K562 (cell line): Measurements from ENCODE around the gene JUND. TPM values are rescaled to one million over a fixed set of nuclear protein-coding genes. Genes with fewer than 3 reads are reported as not detected.

Experiments used
- ATAC-seq: fragments of 200-7000 bp; cut with Tn5 transposase; 3 replicates; pipeline ENCODE4 v1.9.1; 2020; ENCODE audit warnings: moderate library complexity
- BruUV-seq: library from RNA; stranded (reverse); fragments of 400-500 nt; replicated peaks from 2 replicates; lab custom pipeline; 2021; lab: Mats Ljungman, UMichigan
- CTCF ChIA-PET: fragments of 300-600 bp; formaldehyde crosslinking; extraction: SDS; loops from one replicate; lab custom pipeline; 2021; ENCODE audit warnings: low intra/inter-chr PET ratio; lab: Yijun Ruan, JAX
- POLR2A ChIA-PET: fragments of 300-600, 350-650 bp; sonication (Branson Sonifier 250); formaldehyde crosslinking; extraction: SDS; loops from one replicate; lab custom pipeline; 2021; ENCODE audit warnings: antibody characterized with exemption, inconsistent platforms; lab: Yijun Ruan, JAX
- DNase-seq, 4 experiments: peaks; one replicate each; pipeline versions ENCODE4 v3.0.0 to v3.0.0-alpha.2; 2011 to 2018; ENCODE audit warnings: low spot score in 3 of 4, mixed read lengths in 3 of 4; ENCODE audit errors: extremely low read depth in 1 of 4
- FAIRE-seq: peaks from 2 replicates; lab custom pipeline; 2011; peaks lifted over from hg19 to GRCh38; lab: Jason Lieb, UNC
- H2AFZ ChIP-seq: 2 replicates; pipeline ENCODE4 v1.6.0; 2011; ENCODE audit warnings: low read depth, low read length, control low read depth, inconsistent platforms
- H3K27ac ChIP-seq: fragments of 200-600 bp; 3 replicates; pipeline ENCODE4 v1.8.0; 2011; ENCODE audit warnings: low read depth, mild to moderate bottlenecking, control low read depth, inconsistent platforms, low read length, moderate library complexity, mixed read lengths; ENCODE audit errors: extremely low read depth
- H3K27me3 ChIP-seq, 2 experiments: fragments of 300-600 bp in 1 of 2; 2 replicates in 1 of 2; 3 replicates in 1 of 2; pipeline versions ENCODE4 v1.6.0 to v1.8.0; 2011; ENCODE audit warnings: inconsistent platforms in 2 of 2, low read length in 2 of 2, mild to moderate bottlenecking in 1 of 2, mixed read lengths in 1 of 2, moderate library complexity in 1 of 2; ENCODE audit not compliant: control insufficient read depth in 2 of 2, insufficient read depth in 2 of 2
- H3K36me3 ChIP-seq: fragments of 300-600 bp; 3 replicates; pipeline ENCODE4 v1.8.0; 2011; ENCODE audit warnings: mild to moderate bottlenecking, low read length, inconsistent platforms; ENCODE audit not compliant: control insufficient read depth, insufficient read depth
- H3K4me1 ChIP-seq, 2 experiments: fragments of 200-600 bp in 1 of 2; replicated peaks in 1 of 2; 2 replicates in 1 of 2; 3 replicates in 1 of 2; pipeline versions ENCODE4 v1.5.1 to v1.8.0; 2011; ENCODE audit warnings: inconsistent platforms in 2 of 2, low read length in 2 of 2, mild to moderate bottlenecking in 1 of 2, mixed read lengths in 1 of 2, moderate library complexity in 1 of 2; ENCODE audit not compliant: control insufficient read depth in 2 of 2, insufficient read depth in 2 of 2
- H3K4me2 ChIP-seq: 2 replicates; pipeline ENCODE4 v1.6.1; 2011; ENCODE audit warnings: low read length, control low read depth, inconsistent platforms, mixed read lengths; ENCODE audit not compliant: insufficient read depth
- H3K4me3 ChIP-seq: fragments of 200-600 bp; sonication (generic), shearing (Covaris generic); 2 replicates; pipeline ENCODE4 v1.5.1; 2016; ENCODE audit warnings: control low read depth, inconsistent platforms
- H3K79me2 ChIP-seq: fragments of 200-600 bp; 3 replicates; pipeline ENCODE4 v1.8.0; 2011; ENCODE audit warnings: low read length, inconsistent platforms; ENCODE audit not compliant: control insufficient read depth, insufficient read depth
- H3K9ac ChIP-seq, 2 experiments: 2 replicates each; pipeline versions ENCODE4 v1.6.0 to v1.6.1; 2011; ENCODE audit warnings: low read depth in 2 of 2, low read length in 2 of 2, control low read depth in 1 of 2, inconsistent platforms in 1 of 2, mild to moderate bottlenecking in 1 of 2, mixed read lengths in 1 of 2; ENCODE audit not compliant: insufficient read depth in 1 of 2
- H3K9me1 ChIP-seq: one replicate; pipeline ENCODE4 v1.6.0; 2011; ENCODE audit warnings: inconsistent platforms, mild to moderate bottlenecking, low read length, moderate library complexity; ENCODE audit not compliant: control insufficient read depth, insufficient read depth
- H3K9me3 ChIP-seq: replicated peaks from 2 replicates; pipeline ENCODE4 v1.5.1; 2011; ENCODE audit warnings: low read depth, low read length, inconsistent platforms; ENCODE audit not compliant: control insufficient read depth, insufficient read depth
- H4K20me1 ChIP-seq: replicated peaks from 2 replicates; pipeline ENCODE4 v1.6.1; 2011; ENCODE audit warnings: low read length, inconsistent platforms, mixed read lengths; ENCODE audit not compliant: control insufficient read depth, insufficient read depth
- ETS1 ChIP-seq: conservative IDR thresholded peaks from 2 replicates; pipeline ENCODE4 v1.6.1; 2011; ENCODE audit warnings: low read depth, mild to moderate bottlenecking, low read length; ENCODE audit not compliant: control insufficient read depth
- HMGN3 ChIP-seq: IDR thresholded peaks from 2 replicates; pipeline ENCODE4 v1.6.1; 2011; ENCODE audit warnings: borderline replicate concordance, low read depth, mild to moderate bottlenecking, mixed read lengths, low read length; ENCODE audit not compliant: insufficient read length; ENCODE audit errors: extremely low read depth
- HSF4 ChIP-seq: fragments of 250-450 bp; sonication (Bioruptor Pico); IDR thresholded peaks from 2 replicates; pipeline ENCODE4 v2.1.2; 2022; ENCODE audit warnings: mild to moderate bottlenecking, moderate library complexity, borderline replicate concordance
- MBD1 ChIP-seq: fragments of 250-450 bp; sonication (Bioruptor Pico); IDR thresholded peaks from 2 replicates; pipeline ENCODE4 v1.8.0; 2022; ENCODE audit warnings: inconsistent platforms
- SRSF3 ChIP-seq: fragments of 200-400 bp; formaldehyde crosslinking; IDR thresholded peaks from 2 replicates; pipeline ENCODE4 v1.6.1; 2016; ENCODE audit warnings: mild to moderate bottlenecking, low read length, moderate library complexity; ENCODE audit not compliant: insufficient read depth
- TCF7L2 ChIP-seq: fragments of 150-350 bp; IDR thresholded peaks from 2 replicates; pipeline ENCODE4 v1.6.1; 2016; ENCODE audit warnings: low read depth, mild to moderate bottlenecking, low read length, moderate library complexity
- THRA ChIP-seq: fragments of 450-650 bp; IDR thresholded peaks from 2 replicates; pipeline ENCODE4 v1.6.1; 2017; ENCODE audit warnings: mild to moderate bottlenecking, moderate library complexity
- XRCC3 ChIP-seq: fragments of 450-650 bp; IDR thresholded peaks from 2 replicates; pipeline ENCODE4 v1.6.1; 2017; ENCODE audit warnings: mild to moderate bottlenecking, moderate library complexity
- WGBS: fragments of 100-300 bp; shearing (Covaris generic); methylation state at CpG from one replicate; pipeline ENCODE4 v1.1.6; 2016; ENCODE audit warnings: low coverage, mixed read lengths; ENCODE audit not compliant: insufficient coverage; ENCODE audit errors: missing lambda C conversion rate; 5-methylcytosine and 5-hydroxymethylcytosine counted together
- in situ Hi-C: fragments of 300-500 bp; cut with MboI; formaldehyde crosslinking; loops from 4 replicates; pipeline ENCODE4 v1.15.0; 2018; ENCODE audit warnings: inconsistent platforms, mixed read lengths
- intact Hi-C: fragments of 100-400 bp; cut with micrococcal nuclease; formaldehyde crosslinking; loops from 2 replicates; pipeline ENCODE4 v1.14.2; 2022
- polyA plus RNA-seq, 8 experiments: library from polyadenylated mRNA; depleted of rRNA in 4 of 8; stranded (reverse) in 5 of 8; unstranded in 3 of 8; fragments of >200 nt; fragmentation: Nextera tagmentation in 2 of 8; fragmentation: Illumina TruSeq in 1 of 8; extraction: Ambion mirVana in 2 of 8; extraction: Trizol in 1 of 8; gene quantifications; 2 replicates each; pipeline versions ENCODE4 v1.2.1 to v1.2.3, GENCODE V29; 2011 to 2014; ENCODE audit warnings: inconsistent platforms in 1 of 8, missing spikeins in 1 of 8
- total RNA-seq, 7 experiments: library from RNA; depleted of rRNA in 6 of 7; stranded (reverse); fragments of >200 nt in 6 of 7; fragmentation: Illumina TruSeq in 2 of 7; extraction: Trizol in 2 of 7; gene quantifications; 2 replicates each; pipeline versions ENCODE4 v1.2.1 to v1.2.3, GENCODE V29; 2011 to 2021; ENCODE audit warnings: low replicate concordance in 1 of 7

The JUND gene
- total and polyA plus RNA-seq, 9 of the 15 experiments (the other 6 are each of a cell fraction or from before 2014, with no cell fraction given): 6.4 to 286 (median 42.3) TPM

- no peak overlapping the region for H3K27ac ChIP-seq
- no peak for ATAC-seq
- no peaks in the 10 kb centered on the region for H3K79me2 ChIP-seq
- H4K20me1 ChIP-seq: no peaks in the 10 kb centered on the region
- H3K4me2 ChIP-seq: no peak overlapping the region
- peaks cover 5 to 17% of the 10 kb centered on the region in 2 experiments; a peak in 3 of 5 replicates for H3K27me3 ChIP-seq
- TF ChIP-seq HSF4 (CRISPR knock-in tag): no peak
- TF ChIP-seq MBD1 (CRISPR knock-in tag): no peak
- TF ChIP-seq TCF7L2: no peak
- no peak for TF ChIP-seq THRA
- no peak for TF ChIP-seq XRCC3
- TF ChIP-seq ETS1: no peak
- no peak for TF ChIP-seq SRSF3
- TF ChIP-seq HMGN3: no peak
- TF ChIP-seq, all 486 proteins: peak for 0
- POLR2A ChIA-PET: interaction anchor here (0.9 to 2.9 kb wide), 4 partner anchors 14 to 76 kb away, joined by 4 to 35 read pairs (median 6); partner anchors contain the start of gene IQCN
- in situ Hi-C loops: no loop called here
- no peak for FAIRE-seq
- Histone ChIP-seq H3K36me3 (no peaks in the 10 kb centered on the region), H2AFZ (no peak overlapping the region), H3K4me3 (no peak overlapping the region), H3K4me1 (peaks cover 8 to 36% of the 10 kb centered on the region in 2 experiments), H3K9me1 (no peaks in the 10 kb centered on the region), H3K9me3 (no peaks in the 10 kb centered on the region), H3K9ac (no peak overlapping the region)
- 33% methylated on average over 2 of the region's 2 CpGs for WGBS
- CTCF ChIA-PET: no interaction called here
- intact Hi-C loops: no loop called here
- no peak for DNase-seq
- no TSS peak for BruUV-seq
Observed at GRCh38 chr19:18261474-18261873, 19.9 kb downstream of the JUND start.
